Measurements from ENCODE around the gene STAP2.

The STAP2 gene, protein sequence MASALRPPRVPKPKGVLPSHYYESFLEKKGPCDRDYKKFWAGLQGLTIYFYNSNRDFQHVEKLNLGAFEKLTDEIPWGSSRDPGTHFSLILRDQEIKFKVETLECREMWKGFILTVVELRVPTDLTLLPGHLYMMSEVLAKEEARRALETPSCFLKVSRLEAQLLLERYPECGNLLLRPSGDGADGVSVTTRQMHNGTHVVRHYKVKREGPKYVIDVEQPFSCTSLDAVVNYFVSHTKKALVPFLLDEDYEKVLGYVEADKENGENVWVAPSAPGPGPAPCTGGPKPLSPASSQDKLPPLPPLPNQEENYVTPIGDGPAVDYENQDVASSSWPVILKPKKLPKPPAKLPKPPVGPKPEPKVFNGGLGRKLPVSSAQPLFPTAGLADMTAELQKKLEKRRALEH
- long read RNA-seq, partial matches to known transcripts: 0 of 1 reads
- long read RNA-seq, other reads (novel, unspliced or antisense): 1 of 1 reads

GRCh38 chr19:4338441-4339355, at the start of gene STAP2:
Gene STAP2, minus strand, starts transcription at chr19:4338827. Its CDS starts 74 bp downstream, at chr19:4338753.
- TF ChIP-seq, protein P1, sequence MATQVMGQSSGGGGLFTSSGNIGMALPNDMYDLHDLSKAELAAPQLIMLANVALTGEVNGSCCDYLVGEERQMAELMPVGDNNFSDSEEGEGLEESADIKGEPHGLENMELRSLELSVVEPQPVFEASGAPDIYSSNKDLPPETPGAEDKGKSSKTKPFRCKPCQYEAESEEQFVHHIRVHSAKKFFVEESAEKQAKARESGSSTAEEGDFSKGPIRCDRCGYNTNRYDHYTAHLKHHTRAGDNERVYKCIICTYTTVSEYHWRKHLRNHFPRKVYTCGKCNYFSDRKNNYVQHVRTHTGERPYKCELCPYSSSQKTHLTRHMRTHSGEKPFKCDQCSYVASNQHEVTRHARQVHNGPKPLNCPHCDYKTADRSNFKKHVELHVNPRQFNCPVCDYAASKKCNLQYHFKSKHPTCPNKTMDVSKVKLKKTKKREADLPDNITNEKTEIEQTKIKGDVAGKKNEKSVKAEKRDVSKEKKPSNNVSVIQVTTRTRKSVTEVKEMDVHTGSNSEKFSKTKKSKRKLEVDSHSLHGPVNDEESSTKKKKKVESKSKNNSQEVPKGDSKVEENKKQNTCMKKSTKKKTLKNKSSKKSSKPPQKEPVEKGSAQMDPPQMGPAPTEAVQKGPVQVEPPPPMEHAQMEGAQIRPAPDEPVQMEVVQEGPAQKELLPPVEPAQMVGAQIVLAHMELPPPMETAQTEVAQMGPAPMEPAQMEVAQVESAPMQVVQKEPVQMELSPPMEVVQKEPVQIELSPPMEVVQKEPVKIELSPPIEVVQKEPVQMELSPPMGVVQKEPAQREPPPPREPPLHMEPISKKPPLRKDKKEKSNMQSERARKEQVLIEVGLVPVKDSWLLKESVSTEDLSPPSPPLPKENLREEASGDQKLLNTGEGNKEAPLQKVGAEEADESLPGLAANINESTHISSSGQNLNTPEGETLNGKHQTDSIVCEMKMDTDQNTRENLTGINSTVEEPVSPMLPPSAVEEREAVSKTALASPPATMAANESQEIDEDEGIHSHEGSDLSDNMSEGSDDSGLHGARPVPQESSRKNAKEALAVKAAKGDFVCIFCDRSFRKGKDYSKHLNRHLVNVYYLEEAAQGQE (IDR thresholded peaks at IDR 0.05; ENCODE audit: insufficient replicate concordance, low read depth): no peak
- no peak for TF ChIP-seq POLR2AphosphoS5 (IDR thresholded peaks at IDR 0.05; ENCODE audit: low read depth)
- Histone ChIP-seq H3K4me3 (replicated peaks; ENCODE audit: insufficient read depth, low read length) (peak within 1 kb of the TSS; percentile 19; the same call in 1 of the 2 replicates), H3K27me3 (ENCODE audit: insufficient read depth, poor library complexity, severe bottlenecking) (peaks cover 5% of the 10 kb centered on the region), H3K27ac (replicated peaks) (no peak within 1 kb of the TSS)
- DNase-seq (ENCODE audit: low read depth in 1 of 2, low spot score in 1 of 2): no peak

GRCh38 chr19:4386041-4386782, 47.6 kb upstream of the STAP2 start:
- no peak overlapping the region for H3K27ac ChIP-seq (replicated peaks)
- no peaks in the 10 kb centered on the region for H3K27me3 ChIP-seq (ENCODE audit: insufficient read depth, poor library complexity, severe bottlenecking)
- no peak overlapping the region for H3K4me3 ChIP-seq (replicated peaks; ENCODE audit: insufficient read depth, low read length)
- TF ChIP-seq, protein P1 (IDR thresholded peaks at IDR 0.05; ENCODE audit: insufficient replicate concordance, low read depth): no peak
- TF ChIP-seq POLR2AphosphoS5 (IDR thresholded peaks at IDR 0.05; ENCODE audit: low read depth) (no peak), GABPA (IDR thresholded peaks at IDR 0.05; ENCODE audit: low read depth) (no peak), SPI1 (IDR thresholded peaks at IDR 0.05; ENCODE audit: borderline replicate concordance, low read depth) (no peak)
- TF ChIP-seq, protein P2, sequence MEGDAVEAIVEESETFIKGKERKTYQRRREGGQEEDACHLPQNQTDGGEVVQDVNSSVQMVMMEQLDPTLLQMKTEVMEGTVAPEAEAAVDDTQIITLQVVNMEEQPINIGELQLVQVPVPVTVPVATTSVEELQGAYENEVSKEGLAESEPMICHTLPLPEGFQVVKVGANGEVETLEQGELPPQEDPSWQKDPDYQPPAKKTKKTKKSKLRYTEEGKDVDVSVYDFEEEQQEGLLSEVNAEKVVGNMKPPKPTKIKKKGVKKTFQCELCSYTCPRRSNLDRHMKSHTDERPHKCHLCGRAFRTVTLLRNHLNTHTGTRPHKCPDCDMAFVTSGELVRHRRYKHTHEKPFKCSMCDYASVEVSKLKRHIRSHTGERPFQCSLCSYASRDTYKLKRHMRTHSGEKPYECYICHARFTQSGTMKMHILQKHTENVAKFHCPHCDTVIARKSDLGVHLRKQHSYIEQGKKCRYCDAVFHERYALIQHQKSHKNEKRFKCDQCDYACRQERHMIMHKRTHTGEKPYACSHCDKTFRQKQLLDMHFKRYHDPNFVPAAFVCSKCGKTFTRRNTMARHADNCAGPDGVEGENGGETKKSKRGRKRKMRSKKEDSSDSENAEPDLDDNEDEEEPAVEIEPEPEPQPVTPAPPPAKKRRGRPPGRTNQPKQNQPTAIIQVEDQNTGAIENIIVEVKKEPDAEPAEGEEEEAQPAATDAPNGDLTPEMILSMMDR (IDR thresholded peaks at IDR 0.05; ENCODE audit: insufficient read depth, low read length): no peak
- DNase-seq (ENCODE audit: low read depth in 1 of 2, low spot score in 1 of 2): no peak

DNA sequence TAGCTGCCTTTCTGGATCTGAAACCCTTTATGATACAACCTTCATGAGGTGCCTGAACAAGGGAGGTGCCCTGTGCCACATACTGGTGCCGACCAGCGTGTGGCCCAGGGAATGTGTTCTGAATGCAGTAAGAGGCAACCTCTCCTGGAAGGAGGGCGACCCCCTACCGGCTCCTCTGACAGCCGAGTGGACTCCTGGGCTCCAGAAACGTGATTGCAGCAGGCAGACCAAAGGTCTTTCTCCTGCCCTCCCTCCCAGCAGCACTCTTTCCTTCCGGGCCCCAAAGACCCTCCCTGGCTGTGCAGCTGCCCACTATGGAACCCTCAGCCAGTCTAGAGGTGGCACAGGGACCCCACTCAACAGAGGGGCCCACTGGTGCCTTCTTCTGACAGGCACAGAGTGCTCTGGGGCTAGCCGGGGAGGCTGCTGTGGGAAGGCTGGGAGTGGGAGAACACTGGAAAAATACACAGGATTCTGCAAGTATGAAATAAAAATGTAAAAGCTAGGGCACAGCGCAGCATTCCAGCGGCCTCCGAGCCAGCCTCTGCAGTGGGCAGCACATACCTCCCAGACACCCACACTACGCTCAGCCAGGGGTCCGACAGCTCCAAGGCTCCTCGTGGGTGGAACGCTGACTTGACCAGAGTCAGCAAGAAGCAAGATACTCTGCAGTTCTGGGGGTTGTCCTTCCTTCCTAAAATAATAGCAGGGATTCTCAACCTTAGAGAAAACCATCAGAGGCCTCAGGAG, 46.8 kb upstream of the STAP2 start:
- no peak overlapping the region for H3K27ac ChIP-seq (replicated peaks)
- DNase-seq (ENCODE audit: low read depth in 1 of 2, low spot score in 1 of 2): no peak
- H3K4me3 ChIP-seq (replicated peaks; ENCODE audit: insufficient read depth, low read length): no peak overlapping the region

More for the DNA sequence above, 46.8 kb upstream of the STAP2 start:
- no peaks in the 10 kb centered on the region for H3K27me3 ChIP-seq (ENCODE audit: insufficient read depth, poor library complexity, severe bottlenecking)
- no peak for TF ChIP-seq POLR2AphosphoS5 (IDR thresholded peaks at IDR 0.05; ENCODE audit: low read depth)
- no peak for TF ChIP-seq SPI1 (IDR thresholded peaks at IDR 0.05; ENCODE audit: borderline replicate concordance, low read depth)
- TF ChIP-seq GABPA (IDR thresholded peaks at IDR 0.05; ENCODE audit: low read depth): no peak
- TF ChIP-seq, protein P1 (IDR thresholded peaks at IDR 0.05; ENCODE audit: insufficient replicate concordance, low read depth): no peak
- TF ChIP-seq, protein P2 (IDR thresholded peaks at IDR 0.05; ENCODE audit: insufficient read depth, low read length): no peak

Data from HL-60 (cell line).